OCI-LY7 (cell line): ENCODE results near the gene CCNK. TPM values are rescaled to one million over a fixed set of nuclear protein-coding genes. Genes with fewer than 3 reads are reported as not detected.

ENCODE experiments used
- BruUV-seq: library from RNA; stranded (reverse); fragments of 400-500 nt; replicated peaks from 2 replicates; lab custom pipeline; 2021; lab: Mats Ljungman, UMichigan
- CTCF ChIA-PET: fragments of 300-600 bp; sonication (Branson Sonifier 250); formaldehyde crosslinking; loops from one replicate; lab custom pipeline; 2022; ENCODE audit warnings: antibody characterized with exemption; ENCODE audit not compliant: unreplicated experiment; lab: Charles Lee
- POLR2A ChIA-PET: fragments of 300-600 bp; sonication (Branson Sonifier 250); formaldehyde crosslinking; loops from one replicate; lab custom pipeline; 2022; ENCODE audit warnings: antibody characterized with exemption; lab: Charles Lee
- DNase-seq: peaks from one replicate; pipeline ENCODE4 v3.0.0-alpha.2; 2015; ENCODE audit warnings: low spot score
- H2AFZ ChIP-seq: fragments of 200-600 bp; sonication (generic), shearing (Covaris generic); 2 replicates; pipeline ENCODE4 v1.6.1; 2014; ENCODE audit warnings: mild to moderate bottlenecking, antibody characterized with exemption, low read length, moderate library complexity
- H3K27ac ChIP-seq: fragments of 200-600 bp; sonication (generic); 2 replicates; pipeline ENCODE4 v1.5.1; 2014; ENCODE audit warnings: mixed run types, low read depth, mild to moderate bottlenecking, moderate library complexity, low read length, inconsistent platforms; ENCODE audit not compliant: poor library complexity, severe bottlenecking
- H3K36me3 ChIP-seq: fragments of 200-600 bp; sonication (generic); 2 replicates; pipeline ENCODE4 v1.6.1; 2014; ENCODE audit warnings: mild to moderate bottlenecking, antibody characterized with exemption, low read length, moderate library complexity, mixed read lengths; ENCODE audit not compliant: insufficient read depth
- H3K4me1 ChIP-seq: fragments of 200-600 bp; sonication (generic); 2 replicates; pipeline ENCODE4 v1.5.1; 2014; ENCODE audit warnings: mild to moderate bottlenecking, low read length; ENCODE audit not compliant: insufficient read depth, poor library complexity, severe bottlenecking
- H3K4me2 ChIP-seq: fragments of 200-600 bp; sonication (generic); 2 replicates; pipeline ENCODE4 v1.6.1; 2014; ENCODE audit warnings: mild to moderate bottlenecking, low read length
- H3K4me3 ChIP-seq: fragments of 200-600 bp; sonication (generic); 2 replicates; pipeline ENCODE4 v1.5.1; 2014; ENCODE audit warnings: mild to moderate bottlenecking, low read depth, low read length; ENCODE audit not compliant: poor library complexity, severe bottlenecking
- H3K79me2 ChIP-seq: fragments of 200-600 bp; sonication (generic); 2 replicates; pipeline ENCODE4 v1.6.1; 2016; ENCODE audit warnings: low read depth, mild to moderate bottlenecking, low read length, moderate library complexity, mixed read lengths; ENCODE audit not compliant: insufficient read depth
- H3K9me2 ChIP-seq: fragments of 200-600 bp; sonication (generic); 2 replicates; pipeline ENCODE4 v1.6.1; 2016; ENCODE audit warnings: mild to moderate bottlenecking, low read length, mixed read lengths; ENCODE audit not compliant: insufficient read depth
- H3K9me3 ChIP-seq: fragments of 200-600 bp; sonication (generic); 2 replicates; pipeline ENCODE4 v1.6.1; 2014; ENCODE audit warnings: mild to moderate bottlenecking, mixed run types, low read length, mixed read lengths
- H4K20me1 ChIP-seq: fragments of 200-600 bp; sonication (generic); 2 replicates; pipeline ENCODE4 v1.6.1; 2014; ENCODE audit warnings: mild to moderate bottlenecking, antibody characterized with exemption, low read length, moderate library complexity, mixed read lengths; ENCODE audit not compliant: insufficient read depth
- EZH2phosphoT487 ChIP-seq: fragments of 200-600 bp; sonication (generic); IDR thresholded peaks from 2 replicates; pipeline ENCODE4 v1.6.1; 2018; ENCODE audit warnings: low read depth, borderline replicate concordance, mild to moderate bottlenecking, mixed run types, antibody characterized with exemption, low read length, moderate library complexity, mixed read lengths
- intact Hi-C: fragments of 100-400 bp; cut with micrococcal nuclease; formaldehyde crosslinking; loops from one replicate; pipeline ENCODE4 v1.10.0; 2022; ENCODE audit not compliant: unreplicated experiment
- total RNA-seq, 2 experiments: library from RNA; depleted of rRNA in 1 of 2; stranded (reverse); fragments of >200 nt in 1 of 2; shearing (Covaris generic) in 1 of 2; gene quantifications; 2 replicates each; pipeline ENCODE4 v1.2.3, GENCODE V29; 2014 to 2022
- TF ChIP-seq, protein P1 (sequence below): fragments of 200-600 bp; sonication (generic); conservative IDR thresholded peaks from 2 replicates; pipeline ENCODE4 v1.5.1; 2014; ENCODE audit warnings: mild to moderate bottlenecking, antibody characterized with exemption, low read length, moderate library complexity, mixed read lengths

Gene CCNK
- total RNA-seq, 2 experiments from 2014 or later: 25.1 to 69.0 TPM

- Histone ChIP-seq H3K4me1 (no peaks in the 10 kb centered on the region), H2AFZ (no peak overlapping the region), H4K20me1 (peaks cover 15% of the 10 kb centered on the region; the same call in 1 of the 2 replicates), H3K4me2 (no peak overlapping the region), H3K27ac (no peak overlapping the region), H3K79me2 (peaks cover 33% of the 10 kb centered on the region), H3K9me3 (no peaks in the 10 kb centered on the region), H3K4me3 (no peak overlapping the region), H3K36me3 (peaks cover 27% of the 10 kb centered on the region; the same call in 1 of the 2 replicates), H3K9me2 (no peaks in the 10 kb centered on the region)
- DNase-seq: no peak
- intact Hi-C loops: no loop called here
- ChIA-PET CTCF (no interaction called here), POLR2A (interaction anchor here (0.8 to 1.0 kb wide), 3 partner anchors 9 to 51 kb away, joined by 3 to 5 read pairs (median 3); partner anchors contain the start of genes CCNK and SETD3)
- TF ChIP-seq, protein P1, sequence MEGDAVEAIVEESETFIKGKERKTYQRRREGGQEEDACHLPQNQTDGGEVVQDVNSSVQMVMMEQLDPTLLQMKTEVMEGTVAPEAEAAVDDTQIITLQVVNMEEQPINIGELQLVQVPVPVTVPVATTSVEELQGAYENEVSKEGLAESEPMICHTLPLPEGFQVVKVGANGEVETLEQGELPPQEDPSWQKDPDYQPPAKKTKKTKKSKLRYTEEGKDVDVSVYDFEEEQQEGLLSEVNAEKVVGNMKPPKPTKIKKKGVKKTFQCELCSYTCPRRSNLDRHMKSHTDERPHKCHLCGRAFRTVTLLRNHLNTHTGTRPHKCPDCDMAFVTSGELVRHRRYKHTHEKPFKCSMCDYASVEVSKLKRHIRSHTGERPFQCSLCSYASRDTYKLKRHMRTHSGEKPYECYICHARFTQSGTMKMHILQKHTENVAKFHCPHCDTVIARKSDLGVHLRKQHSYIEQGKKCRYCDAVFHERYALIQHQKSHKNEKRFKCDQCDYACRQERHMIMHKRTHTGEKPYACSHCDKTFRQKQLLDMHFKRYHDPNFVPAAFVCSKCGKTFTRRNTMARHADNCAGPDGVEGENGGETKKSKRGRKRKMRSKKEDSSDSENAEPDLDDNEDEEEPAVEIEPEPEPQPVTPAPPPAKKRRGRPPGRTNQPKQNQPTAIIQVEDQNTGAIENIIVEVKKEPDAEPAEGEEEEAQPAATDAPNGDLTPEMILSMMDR: no peak
- TF ChIP-seq EZH2phosphoT487: no peak
- BruUV-seq: no TSS peak
Measured at GRCh38 chr14:99467336-99468078, 13.7 kb upstream of the CCNK start.

- no peak overlapping the region for H3K4me2 ChIP-seq
- no TSS peak for BruUV-seq
Measured at GRCh38 chr14:99468081-99468480, 13.1 kb upstream of the CCNK start.

More at GRCh38 chr14:99468081-99468480, 13.1 kb upstream of the CCNK start:
- TF ChIP-seq EZH2phosphoT487: no peak
- TF ChIP-seq, protein P1: no peak
- ChIA-PET POLR2A (interaction anchor here (0.9 to 1.0 kb wide), 2 partner anchors 13 to 52 kb away, joined by 3 to 5 read pairs; partner anchors contain the start of genes CCNK and SETD3), CTCF (no interaction called here)
- H3K9me2 ChIP-seq: no peaks in the 10 kb centered on the region
- peaks cover 23% of the 10 kb centered on the region; the same call in 1 of the 2 replicates for H3K36me3 ChIP-seq
- peaks cover 17% of the 10 kb centered on the region for H4K20me1 ChIP-seq
- H3K27ac ChIP-seq: no peak overlapping the region
- no peaks in the 10 kb centered on the region for H3K4me1 ChIP-seq
- intact Hi-C loops: no loop called here
- no peak for DNase-seq
- no peak overlapping the region for H3K4me3 ChIP-seq
- H2AFZ ChIP-seq: no peak overlapping the region
- H3K79me2 ChIP-seq: peaks cover 39% of the 10 kb centered on the region
- no peaks in the 10 kb centered on the region for H3K9me3 ChIP-seq
